Ascending aorta (tissue), 2 donors: ENCODE measurements around the gene ZNF708. TPM values are rescaled to one million over a fixed set of nuclear protein-coding genes. Genes with fewer than 3 reads are reported as not detected.
"Not testable (repeated sequence)": the region's sequence is repeated elsewhere in the genome, so short reads cannot be mapped to it uniquely, and the experiment has no call there.

ENCODE experiments used
- DNase-seq, 2 donors: peaks; one replicate each; pipeline ENCODE4 v3.0.0-alpha.2; 2019; ENCODE audit warnings: low spot score in 2 of 2
- H3K27ac ChIP-seq, 2 donors: fragments of 200-600 bp; sonication (generic); one replicate each; pipeline ENCODE4 v1.5.1; 2016 to 2017; ENCODE audit warnings: mild to moderate bottlenecking in 1 of 2
- H3K27me3 ChIP-seq: fragments of 200-600 bp; sonication (generic); one replicate; pipeline ENCODE4 v1.5.1; 2017
- H3K36me3 ChIP-seq, 2 donors: fragments of 200-600 bp; sonication (generic); one replicate each; pipeline ENCODE4 v1.5.1; 2016
- H3K4me1 ChIP-seq, 2 donors: fragments of 200-600 bp; sonication (generic); one replicate each; pipeline ENCODE4 v1.5.1; 2016 to 2017; ENCODE audit warnings: mild to moderate bottlenecking in 1 of 2
- H3K4me3 ChIP-seq, 2 donors: fragments of 200-600 bp; sonication (generic); one replicate each; pipeline ENCODE4 v1.5.1; 2016 to 2017; ENCODE audit warnings: mild to moderate bottlenecking in 1 of 2
- H3K9me3 ChIP-seq, 2 donors: fragments of 200-600 bp; sonication (generic); one replicate each; pipeline ENCODE4 v1.5.1; 2016
- CTCF ChIP-seq, 3 experiments: fragments of 200-600 bp in 2 of 3; fragments of 450-650 bp in 1 of 3; sonication (generic) in 2 of 3; IDR thresholded peaks; one replicate each; pipeline ENCODE4 v1.5.1; 2016 to 2019; ENCODE audit warnings: antibody characterized with exemption in 3 of 3, mild to moderate bottlenecking in 1 of 3, moderate library complexity in 1 of 3
- intact Hi-C: fragments of 100-400 bp; cut with DNase I; formaldehyde crosslinking; loops from one replicate; pipeline ENCODE4 v1.15.1; 2023
- total RNA-seq: library from RNA; depleted of rRNA; stranded (reverse); fragments of >200 nt; gene quantifications from one replicate; pipeline ENCODE4 v1.1.0, GENCODE V29; 2016

ZNF708 gene
- total RNA-seq, 1 donor from 2014 or later = 11.0 TPM

- H3K4me3 ChIP-seq = no peak overlapping the region
- H3K9me3 ChIP-seq = peaks cover 0 to 31% of the 10 kb centered on the region in 2 donors
- DNase-seq = no peak
- no peak overlapping the region for H3K27ac ChIP-seq
- H3K27me3 ChIP-seq = no peaks in the 10 kb centered on the region
- no peaks in the 10 kb centered on the region for H3K4me1 ChIP-seq
- no peak for TF ChIP-seq CTCF (IDR thresholded peaks at IDR 0.05)
- no peaks in the 10 kb centered on the region for H3K36me3 ChIP-seq
- intact Hi-C loops = no loop called here
These were observed 59.4 kb downstream of the ZNF708 start for GRCh38 chr19:21269813-21270212.

- H3K27ac ChIP-seq = no peak overlapping the region
- intact Hi-C loops = no loop called here
- TF ChIP-seq CTCF (IDR thresholded peaks at IDR 0.05) = no peak
These were observed 64.3 kb downstream of the ZNF708 start for GRCh38 chr19:21264891-21265290.

GRCh38 chr19:21264416-21264815 is 64.8 kb downstream of the ZNF708 start:
- TF ChIP-seq CTCF (IDR thresholded peaks at IDR 0.05) = no peak
- intact Hi-C loops = no loop called here
- H3K27ac ChIP-seq = no peak overlapping the region

More at GRCh38 chr19:21264891-21265290, 64.3 kb downstream of the ZNF708 start:
- Histone ChIP-seq H3K9me3 (no peaks in the 10 kb centered on the region), H3K36me3 (no peaks in the 10 kb centered on the region), H3K4me1 (no peaks in the 10 kb centered on the region), H3K4me3 (no peak overlapping the region), H3K27me3 (no peaks in the 10 kb centered on the region)
- DNase-seq = no peak

GRCh38 chr19:21260848-21261381 is 68.3 kb downstream of the ZNF708 start:
- intact Hi-C loops, H3K36me3 ChIP-seq, H3K27me3 ChIP-seq, DNase-seq, H3K9me3 ChIP-seq, H3K27ac ChIP-seq, H3K4me1 ChIP-seq, H3K4me3 ChIP-seq: not testable (repeated sequence)

More at GRCh38 chr19:21264416-21264815, 64.8 kb downstream of the ZNF708 start:
- no peak overlapping the region for H3K4me3 ChIP-seq
- H3K9me3 ChIP-seq = no peaks in the 10 kb centered on the region
- H3K36me3 ChIP-seq = no peaks in the 10 kb centered on the region
- no peaks in the 10 kb centered on the region for H3K4me1 ChIP-seq
- no peaks in the 10 kb centered on the region for H3K27me3 ChIP-seq
- DNase-seq = no peak

GRCh38 chr19:21260164-21260847 is 68.9 kb downstream of the ZNF708 start:
- TF ChIP-seq CTCF (IDR thresholded peaks at IDR 0.05) = no peak
- no peak overlapping the region for H3K4me3 ChIP-seq
- DNase-seq = no peak
- no peak overlapping the region for H3K27ac ChIP-seq
- H3K4me1 ChIP-seq = no peaks in the 10 kb centered on the region
- intact Hi-C loops = no loop called here
- no peaks in the 10 kb centered on the region for H3K27me3 ChIP-seq
- no peaks in the 10 kb centered on the region for H3K36me3 ChIP-seq
- no peaks in the 10 kb centered on the region for H3K9me3 ChIP-seq

- H3K4me1 ChIP-seq, H3K36me3 ChIP-seq, DNase-seq, H3K4me3 ChIP-seq, H3K27me3 ChIP-seq, H3K27ac ChIP-seq, intact Hi-C loops, H3K9me3 ChIP-seq: not testable (repeated sequence)
These were observed 69.6 kb downstream of the ZNF708 start for GRCh38 chr19:21259421-21260124.
